Activated T-cell treated with anti-CD3 and anti-CD28 coated beads, Interleukin-2, amount 50 U/mL, for 48 hours (primary cell): ENCODE results near the gene CCND3.

Source experiments
- DNase-seq, 2 experiments: peaks; one replicate each; pipeline ENCODE4 v3.0.0-alpha.2; 2020

CCND3 gene

DNA sequence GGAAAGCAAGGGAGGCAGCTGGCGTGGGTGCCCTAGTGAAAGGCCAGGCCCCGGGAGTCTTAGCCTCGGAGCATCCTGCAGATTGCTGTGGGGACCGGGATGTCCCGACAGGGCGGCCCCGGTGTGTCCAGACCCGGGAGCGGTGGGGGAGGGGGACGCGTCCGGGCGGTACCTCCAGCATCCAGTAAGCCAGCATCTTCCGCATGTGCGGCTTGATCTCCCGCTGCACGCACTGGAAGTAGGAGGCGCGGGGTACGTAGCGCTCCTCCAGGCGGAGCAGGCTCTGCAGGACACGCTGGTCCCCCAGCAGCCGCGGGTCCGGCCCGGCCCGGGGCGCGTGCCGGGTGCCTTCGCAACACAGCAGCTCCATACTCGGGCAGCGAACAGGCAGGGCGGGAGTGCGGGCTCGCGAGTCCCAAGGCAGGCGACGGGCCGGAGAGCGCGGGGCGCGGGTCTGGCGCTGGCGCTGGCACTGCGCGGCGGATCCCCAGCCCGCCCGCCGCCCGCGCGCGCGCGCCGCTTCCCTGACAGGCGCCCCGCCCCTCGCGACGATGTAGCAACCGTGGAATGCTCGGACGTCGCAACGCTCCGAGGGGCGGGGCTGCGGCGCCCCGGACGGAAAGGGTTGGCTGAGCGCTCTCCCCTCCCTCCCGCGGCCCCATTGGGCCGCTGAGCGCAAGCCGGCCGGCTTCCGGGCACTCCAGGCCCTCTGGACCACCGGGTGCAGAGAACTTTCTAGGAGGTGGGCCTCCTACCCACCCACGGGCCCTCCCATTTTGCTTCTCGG, at the start of gene CCND3:
Gene CCND3, minus strand, starts transcription at position 529 of the 787 bp plus-strand sequence. Its CDS starts 159 bp downstream, at position 370.
- peak; percentile 92 to 95 for DNase-seq

DNA sequence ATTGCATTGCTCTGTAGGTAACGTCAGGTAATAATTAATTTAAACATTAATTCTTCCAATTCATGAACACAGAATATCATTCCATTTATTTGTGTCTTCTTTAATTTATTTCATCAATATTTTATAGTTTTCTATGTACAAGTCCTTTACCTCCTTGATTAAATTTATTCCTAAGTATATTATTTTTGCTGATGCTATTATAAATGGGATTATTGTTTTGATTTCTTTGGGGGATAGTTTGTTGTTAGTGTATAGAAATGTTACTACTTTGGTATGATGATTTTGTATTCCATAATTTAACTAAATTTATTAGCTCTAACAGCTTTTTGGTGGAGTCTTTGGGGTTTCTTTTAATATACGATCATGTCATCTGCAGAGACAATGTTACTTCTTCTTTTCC, 44.7 kb upstream of the CCND3 start:
- no peak for DNase-seq

DNA sequence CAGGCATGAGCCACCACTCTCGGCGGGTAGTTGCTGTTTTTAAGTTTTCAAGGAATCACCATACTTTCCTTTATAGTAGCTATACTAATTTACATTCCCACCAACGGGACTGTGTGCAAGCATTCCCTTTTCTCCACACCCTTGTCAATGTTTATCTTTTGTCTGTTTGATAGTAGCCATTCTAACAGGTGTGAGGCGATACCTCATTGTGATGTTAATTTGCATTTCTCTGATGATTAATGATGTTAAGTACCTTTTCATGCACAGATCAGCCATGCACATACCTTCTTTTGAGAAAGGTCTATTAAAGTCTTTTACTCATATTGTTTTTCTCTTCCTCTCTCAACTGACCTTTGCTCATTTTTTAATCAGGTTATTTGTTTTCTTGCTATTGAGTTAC, 43.0 kb upstream of the CCND3 start:
- DNase-seq = no peak

DNA sequence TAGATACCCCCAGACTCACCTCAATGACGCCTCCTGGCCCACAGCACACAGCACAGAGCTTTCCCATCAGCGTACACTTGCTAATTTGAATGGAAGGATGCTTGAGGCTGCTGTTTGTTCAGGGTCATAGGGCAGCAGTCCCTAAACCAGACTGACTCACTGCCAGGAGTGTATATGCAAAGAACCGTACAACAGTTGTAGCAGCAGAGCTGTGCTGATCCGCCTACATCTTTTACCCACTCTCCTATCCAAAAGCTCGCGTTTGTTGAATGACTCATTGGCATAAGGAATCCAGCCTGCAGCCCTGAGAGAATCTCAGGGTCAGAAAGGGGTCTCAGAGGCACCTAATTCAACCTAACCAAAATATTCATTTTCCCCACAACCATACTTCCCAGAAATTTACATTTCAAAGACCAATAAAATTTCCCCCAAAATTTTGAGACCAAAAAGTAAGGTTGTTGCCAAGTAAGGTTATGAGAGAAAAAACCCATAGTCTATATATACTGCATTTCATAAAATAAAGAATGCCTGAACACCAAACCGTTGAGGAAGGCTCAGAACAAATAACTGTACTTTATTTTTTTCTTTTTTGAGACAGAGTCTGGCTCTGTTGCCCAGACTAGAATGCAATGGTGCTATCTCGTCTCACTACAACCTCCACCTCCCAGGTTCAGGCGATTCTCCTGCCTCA, 35.3 kb upstream of the CCND3 start:
- DNase-seq = peak; percentile 43 to 57

DNA sequence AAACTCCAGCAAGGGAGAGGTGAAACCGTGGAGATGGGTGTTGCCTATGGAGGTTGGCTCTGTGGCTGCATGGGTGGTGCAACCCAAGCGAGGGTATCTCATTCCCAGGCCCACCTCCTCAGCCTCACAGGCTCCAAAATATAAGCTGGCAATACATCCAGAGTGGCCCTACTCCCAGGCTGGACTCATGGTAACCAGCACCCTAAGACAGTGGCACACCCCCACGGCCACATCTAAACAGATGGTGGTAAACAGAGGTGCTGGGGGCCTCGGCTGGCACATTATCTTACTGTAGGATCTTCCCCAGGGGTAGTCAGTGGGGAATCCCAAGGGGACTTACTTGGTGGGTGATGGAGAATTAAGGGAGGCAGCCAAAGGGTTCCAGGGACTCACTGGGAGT, 33.7 kb upstream of the CCND3 start:
- peak; percentile 33 to 40 for DNase-seq

DNA sequence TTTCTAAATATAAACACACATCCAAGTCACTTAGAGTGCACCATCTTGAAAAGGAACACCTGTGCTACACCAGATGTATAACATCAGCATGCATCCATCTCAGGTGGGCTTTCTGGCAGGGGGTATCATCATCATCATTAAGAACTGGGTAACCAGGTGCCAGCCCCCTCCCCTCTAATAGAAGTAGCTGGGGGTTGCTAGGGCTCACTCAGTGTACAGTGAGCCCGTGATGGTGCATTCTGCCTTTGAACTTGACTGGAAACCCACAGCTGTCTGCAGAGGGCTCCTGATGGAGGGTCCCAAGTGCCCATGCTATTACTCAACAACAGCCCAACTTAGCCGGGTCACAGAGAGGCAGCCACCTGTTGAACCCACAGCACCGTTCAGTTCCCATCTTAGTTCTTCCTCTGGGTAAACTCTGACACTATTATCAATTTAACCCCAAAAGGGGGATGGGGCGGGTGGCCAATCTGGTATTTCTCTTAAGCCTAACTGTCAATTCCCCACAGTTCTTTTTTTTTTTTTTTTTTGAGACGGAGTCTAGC, 32.7 kb upstream of the CCND3 start:
- DNase-seq = peak in 1 of 2 experiments; percentile 17

DNA sequence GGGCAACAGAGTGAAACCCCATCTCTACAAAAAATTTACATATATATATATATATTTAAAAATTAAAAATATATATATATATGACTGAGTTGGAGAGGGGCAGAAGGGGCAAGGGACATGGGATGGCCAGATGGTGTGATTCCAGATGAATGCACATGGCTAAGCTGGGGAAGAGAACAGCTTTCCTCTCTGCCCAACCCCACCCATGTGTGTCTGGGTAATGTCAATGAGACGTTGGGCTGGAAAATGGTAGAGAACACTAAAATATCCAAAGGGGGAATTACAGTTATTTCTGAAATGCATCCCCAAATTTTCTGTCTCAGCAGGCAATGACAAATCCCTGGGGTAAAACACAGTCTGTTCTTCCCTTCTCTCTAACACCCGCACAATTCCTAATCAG, 31.2 kb upstream of the CCND3 start:
- no peak for DNase-seq

DNA sequence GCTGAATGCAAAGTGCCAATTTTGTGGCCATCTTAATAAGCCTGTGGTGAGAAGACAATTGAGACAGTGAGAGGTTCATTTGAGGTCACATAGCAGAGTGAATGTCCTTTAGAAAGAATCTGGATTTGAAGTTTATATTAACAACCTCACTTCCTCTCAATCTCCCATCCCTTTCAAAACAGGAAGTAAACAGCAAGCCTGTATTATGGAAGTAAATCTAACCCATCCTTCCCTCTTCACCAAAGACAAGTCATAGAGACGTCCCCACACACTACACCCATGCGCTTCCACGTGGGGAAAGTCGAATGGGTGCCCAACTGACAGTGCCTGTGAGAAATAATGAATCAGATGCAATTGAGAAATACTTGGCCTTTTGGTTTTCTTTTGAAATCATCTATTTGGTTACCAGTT, 28.8 kb upstream of the CCND3 start:
- DNase-seq = peak; percentile 75 to 77

DNA sequence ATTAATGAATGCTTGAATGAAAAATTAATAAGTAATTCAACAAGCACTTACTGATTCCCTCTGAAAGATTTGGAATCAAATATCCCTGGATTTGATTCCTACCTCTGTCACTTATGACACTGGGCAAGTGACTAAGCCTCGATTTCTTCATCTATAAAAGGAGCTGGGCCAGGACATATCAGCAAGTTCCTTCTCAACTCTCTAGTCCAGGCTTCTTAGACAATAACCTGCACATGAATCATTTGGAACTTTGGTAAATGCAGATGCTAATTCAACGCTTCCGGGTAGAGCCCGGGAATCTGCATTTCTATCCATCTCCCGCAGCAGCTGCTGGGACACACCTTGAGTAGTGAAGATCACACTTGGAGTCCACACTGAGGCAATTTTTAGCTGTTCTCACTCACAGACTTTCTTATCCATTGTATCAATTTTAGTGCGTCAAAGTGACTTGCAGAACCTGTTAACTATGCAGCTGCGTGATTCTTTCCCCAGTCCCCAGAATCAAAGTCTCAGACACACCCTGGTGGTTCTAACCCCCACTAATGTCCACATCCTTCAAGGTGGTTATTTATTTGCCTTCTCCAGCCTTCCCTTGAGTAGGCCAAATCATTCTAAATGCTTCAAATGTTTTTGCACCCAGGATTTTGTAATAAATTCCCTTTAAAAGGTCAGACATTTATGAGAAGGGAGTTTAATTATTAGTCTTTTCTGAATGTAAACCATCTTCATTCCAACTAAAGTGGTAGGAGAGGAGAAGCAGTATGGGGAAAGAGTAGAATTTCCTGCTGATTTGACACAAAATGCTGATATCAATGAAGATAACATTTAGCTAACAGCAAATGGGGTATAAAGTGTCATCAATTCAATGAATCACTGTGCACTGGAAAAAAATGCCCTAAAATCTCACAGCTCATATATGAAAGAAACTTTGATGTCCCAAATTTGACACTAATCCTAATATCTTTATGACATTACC, 26.0 kb upstream of the CCND3 start:
- DNase-seq = peak; percentile 27 to 32

DNA sequence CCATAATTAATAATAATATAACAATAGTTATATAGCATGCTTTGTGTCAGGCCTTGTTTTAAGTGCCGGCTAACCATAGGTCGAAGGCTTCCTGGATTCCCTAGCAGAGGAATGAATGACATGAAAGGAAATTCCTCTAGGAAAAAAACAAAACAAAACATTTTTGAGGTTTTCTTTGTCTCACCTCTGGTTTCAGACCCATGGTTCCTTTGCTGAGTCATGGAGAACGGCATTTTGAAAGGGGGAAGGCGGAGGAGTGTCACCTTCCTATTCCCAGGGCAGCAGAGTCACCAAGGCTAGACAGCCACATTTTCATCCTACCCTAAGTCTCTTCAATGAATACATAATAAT, 25.3 kb upstream of the CCND3 start:
- peak; percentile 22 to 25 for DNase-seq

DNA sequence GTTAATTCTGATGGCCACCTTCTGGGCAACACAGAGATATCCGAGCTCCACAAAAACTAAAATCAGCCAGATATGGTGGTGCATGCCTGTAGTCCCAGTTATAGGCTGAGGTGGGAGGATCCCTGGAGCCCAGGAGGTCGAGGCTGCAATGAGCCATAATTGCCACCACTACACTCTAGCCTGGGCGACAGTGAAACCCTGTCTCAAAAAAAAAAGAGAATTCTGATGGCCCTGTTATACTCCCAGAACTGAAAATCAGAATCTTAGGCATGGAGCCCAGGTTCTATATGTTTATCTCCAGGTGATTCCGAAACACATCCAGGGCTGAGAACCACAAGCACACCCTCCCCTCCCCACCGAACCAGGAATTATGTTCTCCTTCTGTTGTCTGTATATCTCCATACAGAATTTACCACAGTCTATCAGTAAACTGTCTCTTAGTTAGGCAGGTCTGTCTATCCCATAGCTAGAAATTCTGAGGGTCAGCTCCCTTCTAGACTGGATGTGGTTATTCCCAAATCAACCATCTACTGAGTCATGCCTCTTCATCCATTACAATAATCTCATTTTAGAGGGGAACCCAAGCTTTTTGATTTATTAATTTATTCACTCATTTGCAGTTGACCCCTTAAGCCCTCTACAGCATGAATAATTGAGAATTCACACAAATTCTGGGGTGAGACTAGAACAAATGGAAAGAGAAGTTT, 24.8 kb upstream of the CCND3 start:
- peak; percentile 15 to 18 for DNase-seq

DNA sequence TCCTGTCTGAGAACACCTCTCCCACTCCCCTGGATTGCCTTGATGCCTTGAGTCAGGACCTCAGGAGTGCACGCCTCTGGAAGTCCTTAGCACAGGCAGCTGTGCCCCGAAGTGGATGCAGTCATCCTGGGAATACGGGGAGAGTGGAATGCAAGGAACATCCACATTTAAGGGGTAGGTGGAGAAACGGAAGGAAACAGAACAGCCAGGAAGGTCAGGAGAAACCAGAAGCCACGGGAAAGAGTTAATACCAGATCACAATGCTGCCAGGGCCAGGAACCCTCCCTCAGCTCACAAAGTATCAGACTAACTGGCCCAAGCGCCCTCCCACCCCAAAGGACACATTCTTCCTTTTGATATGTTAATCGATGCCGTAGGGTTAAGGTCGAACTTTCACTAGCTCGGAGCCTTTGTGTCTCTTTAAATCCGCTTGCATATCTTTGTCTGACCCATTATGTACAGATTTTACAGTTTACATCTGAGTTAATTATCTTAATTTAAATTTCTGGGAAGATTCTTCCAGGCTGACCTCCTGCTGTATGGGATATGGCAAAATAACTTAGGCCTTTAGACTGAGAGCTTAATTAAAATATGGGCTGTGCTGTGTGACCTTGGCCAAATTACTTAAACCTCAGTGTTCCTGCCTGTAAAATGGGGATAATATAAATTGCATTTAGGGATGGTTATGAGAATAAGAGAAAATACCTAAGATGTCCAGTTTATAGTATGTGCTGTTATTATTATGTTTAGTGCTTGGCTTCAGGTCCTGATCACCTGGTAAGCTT, 24.0 kb upstream of the CCND3 start:
- DNase-seq = peak in 1 of 2 experiments; percentile 18

DNA sequence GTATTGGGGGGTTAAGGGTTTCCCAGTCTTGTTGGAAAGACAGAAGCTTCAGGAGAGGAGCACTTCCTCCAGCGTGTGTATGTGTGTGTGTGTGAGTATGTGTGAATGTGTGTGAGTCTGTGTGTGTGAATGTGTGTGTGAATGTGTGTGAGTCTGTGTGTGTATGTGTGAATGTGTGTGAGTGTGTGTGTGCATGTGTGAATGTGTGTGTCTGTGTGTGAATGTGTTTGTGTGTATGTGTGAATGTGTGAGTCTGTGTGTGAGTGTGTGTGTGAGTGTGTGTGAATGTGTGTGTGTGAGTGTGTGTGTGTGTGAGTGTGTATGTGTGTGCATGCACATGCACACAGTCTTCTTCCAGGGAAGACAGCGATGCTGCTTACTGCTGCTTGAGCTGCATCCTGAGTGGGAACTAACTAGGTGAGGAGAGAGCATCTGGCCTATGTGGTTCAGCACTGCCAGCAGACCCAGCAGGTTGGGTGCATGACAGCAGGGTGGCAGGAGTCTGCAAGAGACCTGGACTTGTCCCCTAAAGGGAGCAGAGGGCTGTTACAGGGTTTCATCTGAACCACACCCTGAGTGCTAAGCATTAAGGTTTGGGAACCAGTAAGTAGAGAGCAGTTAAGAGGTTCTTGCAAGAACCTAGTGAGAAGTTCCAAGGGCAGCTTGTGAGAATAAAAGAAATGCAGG, 22.7 kb upstream of the CCND3 start:
- peak; percentile 32 to 44 for DNase-seq

DNA sequence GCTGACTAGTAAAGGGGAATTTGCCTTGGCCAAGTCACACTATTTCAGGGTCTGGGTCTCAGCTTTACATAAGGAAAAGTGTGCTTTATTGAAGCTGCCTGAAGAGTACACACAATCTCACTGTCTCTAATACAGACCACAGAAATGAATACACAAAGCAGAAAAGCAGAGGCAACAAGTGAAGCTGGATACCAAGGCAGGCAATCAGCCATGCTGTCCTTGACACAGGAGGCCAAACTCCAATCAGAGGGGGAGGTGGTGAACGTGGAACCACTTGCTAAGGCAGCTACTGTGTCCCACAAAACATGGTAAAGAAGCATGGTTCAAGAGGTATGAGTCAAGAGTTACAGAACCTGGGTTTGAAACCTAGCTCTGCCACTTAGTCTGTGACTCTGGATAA, 21.8 kb upstream of the CCND3 start:
- peak; percentile 42 to 44 for DNase-seq

DNA sequence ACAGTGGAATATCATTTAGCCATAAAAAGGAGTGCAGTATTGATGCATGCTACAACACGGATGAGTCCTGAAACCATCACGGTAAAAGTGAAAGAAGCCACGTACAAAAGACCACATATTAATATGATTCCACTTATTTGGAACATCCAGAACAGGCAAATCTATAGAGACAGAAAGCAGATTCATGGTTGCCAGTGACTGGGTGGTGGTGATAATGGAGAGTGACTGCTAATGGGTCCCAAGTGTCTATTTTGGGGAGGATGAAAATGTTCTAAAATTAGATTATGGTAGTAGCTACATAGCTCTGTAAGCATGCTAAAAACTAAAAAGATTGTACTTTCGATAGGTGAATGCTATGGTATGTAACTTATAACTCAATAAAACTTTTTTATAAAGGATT, 18.4 kb upstream of the CCND3 start:
- DNase-seq = peak in 1 of 2 experiments; percentile 15

DNA sequence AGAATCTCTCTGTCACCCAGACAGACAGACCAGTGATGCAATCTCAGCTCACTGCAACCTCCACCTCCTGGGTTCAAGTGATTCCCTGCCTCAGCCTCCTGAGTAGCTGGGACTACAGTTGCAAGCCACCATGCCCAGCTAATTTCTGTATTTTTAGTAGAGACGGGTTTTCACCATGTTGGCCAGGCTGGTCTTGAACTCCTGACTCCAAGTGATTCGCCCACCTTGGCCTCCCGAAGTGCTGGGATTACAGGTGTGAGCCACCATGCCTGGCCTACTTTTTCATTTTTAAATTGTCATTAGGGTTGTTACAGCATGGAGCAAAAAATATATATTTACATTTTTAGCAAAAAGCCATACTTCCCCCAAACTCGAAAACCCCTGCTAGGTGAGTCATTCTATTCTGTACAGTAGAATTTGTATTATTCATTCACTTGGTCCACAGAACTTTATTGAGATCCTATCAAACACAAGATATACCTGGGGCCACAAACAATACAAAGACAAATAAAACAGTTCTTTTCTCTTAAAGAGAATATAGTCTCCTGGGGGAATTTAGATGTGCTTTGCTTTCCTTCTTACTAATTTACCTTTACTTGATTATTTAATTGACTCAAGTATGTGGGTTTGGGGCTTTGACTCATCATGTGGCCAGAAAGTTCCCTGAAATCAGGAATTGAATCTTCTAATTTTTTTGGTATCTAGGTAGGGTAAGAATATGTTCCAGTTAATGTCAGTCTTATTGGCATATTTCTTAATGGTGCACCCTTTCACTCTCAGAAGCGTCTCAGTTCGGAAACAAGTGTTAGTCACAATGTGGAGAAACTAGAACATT, 16.6 kb upstream of the CCND3 start:
- peak in 1 of 2 experiments; percentile 64 for DNase-seq

DNA sequence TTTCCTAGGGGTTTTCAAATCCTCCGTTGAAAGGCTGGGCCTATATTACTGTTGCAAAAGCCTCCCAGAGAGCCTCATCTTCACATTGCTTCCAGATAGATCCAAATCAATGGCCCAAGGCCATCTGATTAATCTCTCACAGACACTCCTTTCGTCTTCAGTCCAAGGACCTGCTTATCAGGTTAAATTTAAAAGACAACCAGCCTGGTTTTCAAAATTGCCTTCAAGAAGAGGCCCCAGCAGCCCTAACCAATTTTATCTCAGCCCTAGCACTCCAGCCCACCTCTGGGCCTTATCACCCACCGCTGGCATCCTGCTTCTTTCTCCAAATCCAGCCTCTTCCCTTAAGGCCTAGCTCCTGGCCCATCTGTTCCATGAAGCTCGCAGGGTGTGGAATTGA, 15.5 kb upstream of the CCND3 start:
- no peak for DNase-seq

DNA sequence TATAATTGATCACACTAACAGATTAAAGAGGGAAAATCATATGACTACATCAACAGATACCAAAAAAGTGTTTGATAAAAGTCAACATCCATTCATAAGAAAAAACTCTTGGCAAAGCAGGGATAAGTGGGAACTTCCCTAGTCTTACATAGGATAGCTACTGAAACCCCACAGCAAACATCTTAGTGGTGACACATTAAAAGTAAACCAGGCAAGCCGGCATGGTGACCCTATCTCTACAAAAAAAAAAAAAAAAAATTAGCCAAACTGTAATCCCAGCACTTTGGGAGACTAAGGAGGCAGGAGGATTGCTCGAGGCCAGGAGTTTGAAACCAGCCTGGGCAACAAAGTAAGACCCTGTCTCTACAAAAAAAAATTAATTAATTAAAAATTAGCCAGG, 13.8 kb upstream of the CCND3 start:
- no peak for DNase-seq

DNA sequence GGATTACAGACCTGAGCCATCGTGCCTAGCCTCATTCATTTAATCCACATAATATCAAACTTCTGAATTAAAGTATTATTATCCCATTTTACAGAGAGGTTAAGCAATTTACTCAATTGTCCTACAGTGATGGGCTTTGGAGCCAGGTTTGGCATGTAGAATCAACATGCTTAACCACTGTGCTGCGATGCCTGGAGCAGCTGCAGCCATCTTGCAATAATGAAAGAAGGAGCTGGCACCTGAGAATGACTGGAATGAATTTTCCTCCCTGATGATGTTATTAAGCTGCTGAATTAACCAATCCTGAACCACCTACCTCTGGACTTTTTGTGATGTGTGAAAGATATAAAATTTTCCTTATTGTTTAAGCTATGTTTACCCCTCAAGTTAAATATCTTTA, 13.1 kb upstream of the CCND3 start:
- DNase-seq = no peak
